HEK293T (cell line): ENCODE results near the gene TMEM165.

Experiments used
- BHLHE40 ChIP-seq: fragments of 450-650 bp; IDR thresholded peaks from 2 replicates; pipeline ENCODE4 v1.6.1; 2016; ENCODE audit warnings: mild to moderate bottlenecking, moderate library complexity, borderline replicate concordance
- CTBP1 ChIP-seq: fragments of 450-650 bp; IDR thresholded peaks from 2 replicates; pipeline ENCODE4 v1.6.1; 2016; ENCODE audit warnings: borderline replicate concordance
- ELF4 ChIP-seq: fragments of 450-650 bp; IDR thresholded peaks from 2 replicates; pipeline ENCODE4 v1.6.1; 2017; ENCODE audit warnings: antibody characterized with exemption
- FOXK2 ChIP-seq: fragments of 450-650 bp; IDR thresholded peaks from 2 replicates; pipeline ENCODE4 v1.6.1; 2016; ENCODE audit warnings: mild to moderate bottlenecking
- FOXM1 ChIP-seq: fragments of 450-650 bp; IDR thresholded peaks from 2 replicates; pipeline ENCODE4 v1.6.1; 2017; ENCODE audit warnings: mild to moderate bottlenecking, borderline replicate concordance
- SUZ12 ChIP-seq: fragments of 450-650 bp; IDR thresholded peaks from 2 replicates; pipeline ENCODE4 v1.6.1; 2016; ENCODE audit warnings: mild to moderate bottlenecking

GRCh38 chr4:55450566-55450965 lies 54.8 kb downstream of the TMEM165 start:
- TF ChIP-seq SUZ12 (no peak), CTBP1 (no peak), BHLHE40 (no peak), FOXM1 (no peak), FOXK2 (no peak), ELF4 (no peak)
